Lower leg skin (tissue), 4 donors: ENCODE results near the gene MED29. TPM values are rescaled to one million over a fixed set of nuclear protein-coding genes. Genes with fewer than 3 reads are reported as not detected.

Experiments used
- DNase-seq, 2 donors: peaks; one replicate each; pipeline ENCODE4 v3.0.0-alpha.2; 2019; ENCODE audit warnings: low spot score in 2 of 2
- H3K4me3 ChIP-seq: fragments of 200-600 bp; sonication (generic); 2 replicates; pipeline ENCODE4 v1.5.1; 2017; ENCODE audit warnings: mild to moderate bottlenecking, low read depth; ENCODE audit not compliant: poor library complexity, severe bottlenecking
- POLR2A ChIP-seq, 2 donors: fragments of 450-650 bp; IDR thresholded peaks; one replicate each; pipeline ENCODE4 v1.6.1; 2016 to 2017; ENCODE audit warnings: antibody characterized with exemption in 2 of 2, mild to moderate bottlenecking in 1 of 2, moderate library complexity in 1 of 2
- WGBS, 2 donors: methylation state at CpG; one replicate each; pipeline ENCODE4 v1.1.5; 2018; 5-methylcytosine and 5-hydroxymethylcytosine counted together
- intact Hi-C: fragments of 100-400 bp; cut with DNase I; formaldehyde crosslinking; loops from one replicate; pipeline ENCODE4 v1.15.0; 2023; ENCODE audit warnings: low total_unique reads
- microRNA-seq, 2 donors: library from miRNA; unstranded; fragments of <30 nt; microRNA quantifications; one replicate each; pipeline ENCODE4, GENCODE V29; 2016; ENCODE audit warnings: borderline replicate concordance in 2 of 2, borderline number of aligned reads in 1 of 2
- total RNA-seq, 4 donors: library from RNA; depleted of rRNA; stranded (reverse); fragments of >200 nt; gene quantifications; one replicate each; pipeline ENCODE4 v1.1.0, GENCODE V29; 2016
- TF ChIP-seq, protein P1 (sequence below), 3 donors: fragments of 450-650 bp; IDR thresholded peaks; one replicate each; pipeline ENCODE4 v1.5.1; 2016; ENCODE audit warnings: antibody characterized with exemption in 3 of 3, mild to moderate bottlenecking in 3 of 3, moderate library complexity in 2 of 3

Gene MED29
- total RNA-seq, 4 donors from 2014 or later: 30.3 to 35.8 (median 33.3) TPM

DNA sequence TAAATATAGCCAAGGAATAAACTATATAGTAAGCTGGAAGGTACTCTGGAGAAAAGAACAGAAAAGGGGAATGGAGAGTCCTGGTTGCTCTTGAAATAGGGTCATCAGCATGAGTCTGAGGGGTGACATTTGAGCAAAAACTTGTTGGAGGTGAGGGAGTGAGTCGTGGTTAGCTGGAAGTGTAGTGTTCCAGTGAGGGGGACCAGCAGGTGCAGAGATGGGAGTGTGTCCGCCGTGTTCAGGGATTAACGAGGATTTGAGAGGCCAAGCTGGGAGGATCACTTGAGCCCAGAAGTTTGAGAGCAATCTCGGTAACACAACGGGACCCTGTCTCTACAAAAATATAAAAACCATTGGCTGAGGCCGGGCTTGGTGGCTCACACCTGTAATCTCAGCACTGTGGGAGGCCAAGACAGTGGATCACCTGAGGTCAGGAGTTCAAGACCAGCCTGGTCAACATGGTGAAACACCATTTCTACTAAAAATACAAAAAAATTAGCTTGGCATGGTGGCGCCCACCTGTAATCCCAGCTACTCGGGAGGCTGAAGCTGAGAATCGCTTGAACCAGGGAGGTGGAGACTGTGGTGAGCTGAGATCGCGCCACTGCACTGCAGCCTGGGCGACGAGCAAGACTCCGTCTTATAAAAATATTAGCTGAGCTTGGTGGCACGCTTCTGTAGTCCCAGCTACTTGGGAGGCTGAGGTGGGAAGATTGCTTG lies 55.3 kb downstream of the MED29 start:
- DNase-seq: no peak
- WGBS, 2 donors: 83 to 85% methylated on average over 16 of the region's 16 CpGs
- peak overlapping the region; percentile 96 for H3K4me3 ChIP-seq
- intact Hi-C loops: loop anchor here (10.0 kb wide), 1 partner anchor 88 kb away; the partner anchor contains the start of gene EID2B
- TF ChIP-seq, protein P1, sequence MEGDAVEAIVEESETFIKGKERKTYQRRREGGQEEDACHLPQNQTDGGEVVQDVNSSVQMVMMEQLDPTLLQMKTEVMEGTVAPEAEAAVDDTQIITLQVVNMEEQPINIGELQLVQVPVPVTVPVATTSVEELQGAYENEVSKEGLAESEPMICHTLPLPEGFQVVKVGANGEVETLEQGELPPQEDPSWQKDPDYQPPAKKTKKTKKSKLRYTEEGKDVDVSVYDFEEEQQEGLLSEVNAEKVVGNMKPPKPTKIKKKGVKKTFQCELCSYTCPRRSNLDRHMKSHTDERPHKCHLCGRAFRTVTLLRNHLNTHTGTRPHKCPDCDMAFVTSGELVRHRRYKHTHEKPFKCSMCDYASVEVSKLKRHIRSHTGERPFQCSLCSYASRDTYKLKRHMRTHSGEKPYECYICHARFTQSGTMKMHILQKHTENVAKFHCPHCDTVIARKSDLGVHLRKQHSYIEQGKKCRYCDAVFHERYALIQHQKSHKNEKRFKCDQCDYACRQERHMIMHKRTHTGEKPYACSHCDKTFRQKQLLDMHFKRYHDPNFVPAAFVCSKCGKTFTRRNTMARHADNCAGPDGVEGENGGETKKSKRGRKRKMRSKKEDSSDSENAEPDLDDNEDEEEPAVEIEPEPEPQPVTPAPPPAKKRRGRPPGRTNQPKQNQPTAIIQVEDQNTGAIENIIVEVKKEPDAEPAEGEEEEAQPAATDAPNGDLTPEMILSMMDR (IDR thresholded peaks at IDR 0.05): no peak

GRCh38 chr19:39448271-39448670 lies 57.1 kb downstream of the MED29 start:
- TF ChIP-seq POLR2A (IDR thresholded peaks at IDR 0.05): no peak
- TF ChIP-seq, protein P1 (IDR thresholded peaks at IDR 0.05): no peak
- H3K4me3 ChIP-seq: no peak overlapping the region
- intact Hi-C loops: loop anchor here (10.0 kb wide), 1 partner anchor 87 kb away; the partner anchor contains the start of gene EID2B
- WGBS, 2 donors: 68 to 70% methylated on average over 3 of the region's 3 CpGs
- no peak for DNase-seq

- TF ChIP-seq, protein P1 (IDR thresholded peaks at IDR 0.05): no peak
- no peak for TF ChIP-seq POLR2A (IDR thresholded peaks at IDR 0.05)
- intact Hi-C loops: loop anchor here (10.0 kb wide), 1 partner anchor 86 kb away; the partner anchor contains the start of gene EID2B
- 75 to 79% methylated on average over 8 of the region's 8 CpGs for WGBS, 2 donors
- H3K4me3 ChIP-seq: no peak overlapping the region
- DNase-seq: no peak
These were observed 58.1 kb downstream of the MED29 start for GRCh38 chr19:39449116-39449797.

Small RNAs within 50 kb of the gene (microRNA-seq; reads per million reads assigned to microRNA genes)
- gene MIR4530: 0 reads per million in 2 donors

Other genes with a start within 250 kb of the MED29 start
- gene NCCRP1, start 194.4 kb upstream of the MED29 start, total RNA-seq: 100 to 1,000 TPM; 367 to 798 (median 407) TPM
- gene SYCN, start 187.1 kb upstream of the MED29 start, total RNA-seq: not detected
- gene IFNL3, start 146.4 kb upstream of the MED29 start, total RNA-seq: not detected
- not detected for gene IFNL4, start 142.5 kb upstream of the MED29 start, total RNA-seq
- gene IFNL2, start 123.0 kb upstream of the MED29 start, total RNA-seq: not detected
- not detected for gene IFNL1, start 95.0 kb upstream of the MED29 start, total RNA-seq
- gene LRFN1, start 70.5 kb upstream of the MED29 start, total RNA-seq: 1 to 10 TPM in 2 of 4 donors, under 1 TPM in 2; 0.46 to 3.5 (median 1.5) TPM
- gene GMFG, start 55.3 kb upstream of the MED29 start, total RNA-seq: 10 to 100 TPM in 2 of 4 donors, 1 to 10 TPM in 1, under 1 TPM in 1; 0.72 to 12.6 (median 8.8) TPM
- 100 to 1,000 TPM; 102 to 132 (median 118) TPM for gene SAMD4B, start 49.0 kb upstream of the MED29 start, total RNA-seq
- gene PAF1, start 272 bp upstream of the MED29 start, total RNA-seq: 10 to 100 TPM; 22.4 to 48.0 (median 36.3) TPM
- 100 to 1,000 TPM; 170 to 536 (median 280) TPM for gene ZFP36, start 15.5 kb downstream of the MED29 start, total RNA-seq
- 1 to 10 TPM; 3.0 to 6.4 (median 4.3) TPM for gene PLEKHG2, start 21.3 kb downstream of the MED29 start, total RNA-seq
- 1,000 to 10,000 TPM; 1,726 to 3,026 (median 2,088) TPM for gene RPS16, start 44.6 kb downstream of the MED29 start, total RNA-seq
- 100 to 1,000 TPM in 1 of 4 donors, 10 to 100 TPM in 3; 70.0 to 102 (median 77.3) TPM for gene SUPT5H, start 54.2 kb downstream of the MED29 start, total RNA-seq
- 10 to 100 TPM; 35.0 to 41.9 (median 37.1) TPM for gene TIMM50, start 89.5 kb downstream of the MED29 start, total RNA-seq
- gene DLL3, start 107.6 kb downstream of the MED29 start, total RNA-seq: under 1 TPM in 1 of 4 donors, not detected in 3; 0.10 TPM
- gene SELENOV, start 123.8 kb downstream of the MED29 start, total RNA-seq: not detected
- gene EID2B, start 141.5 kb downstream of the MED29 start, total RNA-seq: 1 to 10 TPM in 2 of 4 donors, under 1 TPM in 2; 0.56 to 1.5 (median 1.0) TPM
- 10 to 100 TPM; 12.4 to 19.0 (median 14.3) TPM for gene EID2, start 148.8 kb downstream of the MED29 start, total RNA-seq
- not detected for gene LGALS13, start 211.1 kb downstream of the MED29 start, total RNA-seq